Amniotic stem cell (primary cell): ENCODE measurements around the gene TRIM31.

Source experiments
- DNase-seq: peaks from one replicate; lab custom pipeline; 2025; lab: John Stamatoyannopoulos, UW

The TRIM31 gene

GRCh38 chr6:30116724-30117123 lies 3.8 kb upstream of the TRIM31 start:
- no peak for DNase-seq

- no peak for DNase-seq
Measured at GRCh38 chr6:30113841-30114240, 951 bp upstream of the TRIM31 start.

- no peak for DNase-seq
Measured at GRCh38 chr6:30112402-30112994, 392 bp downstream of the TRIM31 start.

GRCh38 chr6:30111266-30111856 lies 1.5 kb downstream of the TRIM31 start:
- DNase-seq, result no peak

- no peak for DNase-seq
Measured at GRCh38 chr6:30104661-30105060, 8.2 kb downstream of the TRIM31 start.

- no peak for DNase-seq
Measured at GRCh38 chr6:30103872-30104179, 9.1 kb downstream of the TRIM31 start.

- DNase-seq, result peak; percentile 54
Measured at GRCh38 chr6:30102970-30103871, 9.7 kb downstream of the TRIM31 start.

- DNase-seq, result no peak
Measured at GRCh38 chr6:30102414-30102969, 10.4 kb downstream of the TRIM31 start.

GRCh38 chr6:30101444-30102413 lies 11.2 kb downstream of the TRIM31 start:
- DNase-seq, result peak; percentile 32

- DNase-seq, result no peak
Measured at GRCh38 chr6:30100585-30101443, 12.1 kb downstream of the TRIM31 start.

- DNase-seq, result no peak
Measured at GRCh38 chr6:30100154-30100553, 12.7 kb downstream of the TRIM31 start.

- no peak for DNase-seq
Measured at GRCh38 chr6:30097902-30098768, 14.8 kb downstream of the TRIM31 start.

- no peak for DNase-seq
Measured at GRCh38 chr6:30096829-30097228, 16.1 kb downstream of the TRIM31 start.

- DNase-seq, result no peak
Measured at GRCh38 chr6:30093951-30094661, 18.8 kb downstream of the TRIM31 start.

GRCh38 chr6:30092852-30093543 lies 19.9 kb downstream of the TRIM31 start:
- no peak for DNase-seq

GRCh38 chr6:30091577-30092381 lies 21.1 kb downstream of the TRIM31 start:
- DNase-seq, result no peak

GRCh38 chr6:30087876-30088275 lies 25.0 kb downstream of the TRIM31 start:
- no peak for DNase-seq

GRCh38 chr6:30077218-30077617 lies 35.7 kb downstream of the TRIM31 start:
- DNase-seq, result no peak
